GM20000 (cell line): ENCODE measurements around the gene FRS3.

ENCODE experiments used
- DNase-seq: peaks from one replicate; pipeline ENCODE4 v3.0.0; 2012; ENCODE audit warnings: low spot score
- TF ChIP-seq, protein P1 (sequence below): IDR thresholded peaks from 2 replicates; pipeline ENCODE4 v1.5.1; 2012; ENCODE audit warnings: mild to moderate bottlenecking, control low read depth; ENCODE audit errors: extremely low read depth, missing control alignments

Gene FRS3

DNA sequence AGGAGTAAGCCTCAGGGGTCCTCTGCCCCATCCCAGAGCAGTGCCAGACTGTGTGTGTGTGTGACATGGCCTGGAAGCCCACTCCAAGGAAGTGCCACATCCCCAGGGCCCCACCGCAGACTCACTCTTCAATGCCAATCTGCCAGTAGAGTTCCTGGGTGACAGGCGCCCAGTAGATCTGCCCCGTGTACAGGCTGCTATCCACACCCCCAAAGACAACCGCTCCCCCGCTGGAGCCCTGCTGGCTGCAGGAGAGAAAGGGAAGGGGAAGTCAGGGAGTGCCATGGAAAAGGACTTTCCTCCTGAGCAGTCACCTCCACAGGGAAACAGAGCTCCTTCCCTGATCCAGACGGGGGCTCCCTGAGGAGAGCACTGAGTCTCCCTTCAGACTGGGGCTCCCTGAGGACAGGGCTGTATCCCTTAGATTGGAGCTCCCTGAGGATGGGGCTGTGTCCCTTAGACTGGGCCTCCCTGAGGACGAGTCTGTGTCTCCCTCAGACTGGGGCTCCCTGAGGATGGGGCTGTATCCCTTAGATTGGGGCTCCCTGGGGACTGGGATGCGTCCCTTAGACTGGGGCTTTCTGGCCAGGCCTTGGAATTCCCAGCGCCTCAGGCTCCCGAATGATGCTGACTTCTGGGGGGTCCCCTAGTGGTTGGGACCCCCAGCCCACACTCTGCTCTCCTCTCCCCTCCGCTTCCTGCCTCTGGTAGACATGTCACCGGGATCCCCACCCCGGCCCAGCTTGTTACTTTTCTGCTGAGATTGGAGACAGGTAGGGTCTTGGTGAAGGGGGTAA, 39.1 kb downstream of the FRS3 start:
- TF ChIP-seq, protein P1, sequence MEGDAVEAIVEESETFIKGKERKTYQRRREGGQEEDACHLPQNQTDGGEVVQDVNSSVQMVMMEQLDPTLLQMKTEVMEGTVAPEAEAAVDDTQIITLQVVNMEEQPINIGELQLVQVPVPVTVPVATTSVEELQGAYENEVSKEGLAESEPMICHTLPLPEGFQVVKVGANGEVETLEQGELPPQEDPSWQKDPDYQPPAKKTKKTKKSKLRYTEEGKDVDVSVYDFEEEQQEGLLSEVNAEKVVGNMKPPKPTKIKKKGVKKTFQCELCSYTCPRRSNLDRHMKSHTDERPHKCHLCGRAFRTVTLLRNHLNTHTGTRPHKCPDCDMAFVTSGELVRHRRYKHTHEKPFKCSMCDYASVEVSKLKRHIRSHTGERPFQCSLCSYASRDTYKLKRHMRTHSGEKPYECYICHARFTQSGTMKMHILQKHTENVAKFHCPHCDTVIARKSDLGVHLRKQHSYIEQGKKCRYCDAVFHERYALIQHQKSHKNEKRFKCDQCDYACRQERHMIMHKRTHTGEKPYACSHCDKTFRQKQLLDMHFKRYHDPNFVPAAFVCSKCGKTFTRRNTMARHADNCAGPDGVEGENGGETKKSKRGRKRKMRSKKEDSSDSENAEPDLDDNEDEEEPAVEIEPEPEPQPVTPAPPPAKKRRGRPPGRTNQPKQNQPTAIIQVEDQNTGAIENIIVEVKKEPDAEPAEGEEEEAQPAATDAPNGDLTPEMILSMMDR: no peak
- DNase-seq: no peak

DNA sequence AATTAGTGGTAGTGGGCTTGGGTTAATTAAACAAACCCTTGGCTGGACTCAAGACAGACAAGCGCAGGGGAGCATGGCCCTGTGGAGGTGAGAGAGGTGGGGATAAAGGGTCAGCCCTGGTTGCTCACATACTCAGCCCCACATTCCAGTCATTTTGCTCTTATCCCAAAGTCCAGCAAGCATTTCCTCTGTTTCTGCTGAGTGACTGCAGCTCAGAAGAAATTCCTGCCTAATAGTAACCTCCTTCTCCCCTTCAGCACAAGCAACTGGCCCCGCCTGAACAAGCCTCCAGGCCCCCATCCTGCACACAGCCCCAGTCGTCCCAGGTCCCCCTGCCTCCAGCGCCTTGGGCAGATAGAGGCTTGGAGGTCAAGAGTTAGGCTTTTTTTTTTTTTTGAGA, 40.7 kb downstream of the FRS3 start:
- no peak for DNase-seq
- TF ChIP-seq, protein P1: no peak

DNA sequence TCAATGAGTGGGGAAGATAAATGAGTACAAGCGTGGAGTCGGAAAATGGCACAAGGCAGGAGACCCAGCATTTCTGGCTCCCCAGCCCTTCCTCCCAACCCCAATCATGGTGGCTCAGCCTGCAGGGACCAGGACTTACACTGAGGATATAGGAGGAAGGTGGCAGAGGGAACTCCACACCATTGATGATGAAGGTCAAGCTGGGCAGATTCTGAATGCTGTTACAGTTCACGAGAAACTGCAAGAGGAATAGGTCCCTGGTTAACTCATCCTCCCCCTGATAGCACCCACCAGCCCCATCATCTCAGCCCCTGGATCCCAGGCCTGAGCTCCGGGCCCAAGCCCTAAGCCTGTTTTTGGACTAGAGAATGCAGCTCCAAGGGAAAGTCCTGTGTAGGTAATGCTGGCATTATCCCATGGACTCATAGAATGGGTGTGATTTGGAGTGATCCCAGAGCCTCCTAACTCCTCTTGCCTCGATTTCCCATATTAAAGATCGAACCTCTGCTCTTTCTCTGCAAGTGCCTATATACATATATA, 42.0 kb downstream of the FRS3 start:
- TF ChIP-seq, protein P1: no peak
- no peak for DNase-seq

DNA sequence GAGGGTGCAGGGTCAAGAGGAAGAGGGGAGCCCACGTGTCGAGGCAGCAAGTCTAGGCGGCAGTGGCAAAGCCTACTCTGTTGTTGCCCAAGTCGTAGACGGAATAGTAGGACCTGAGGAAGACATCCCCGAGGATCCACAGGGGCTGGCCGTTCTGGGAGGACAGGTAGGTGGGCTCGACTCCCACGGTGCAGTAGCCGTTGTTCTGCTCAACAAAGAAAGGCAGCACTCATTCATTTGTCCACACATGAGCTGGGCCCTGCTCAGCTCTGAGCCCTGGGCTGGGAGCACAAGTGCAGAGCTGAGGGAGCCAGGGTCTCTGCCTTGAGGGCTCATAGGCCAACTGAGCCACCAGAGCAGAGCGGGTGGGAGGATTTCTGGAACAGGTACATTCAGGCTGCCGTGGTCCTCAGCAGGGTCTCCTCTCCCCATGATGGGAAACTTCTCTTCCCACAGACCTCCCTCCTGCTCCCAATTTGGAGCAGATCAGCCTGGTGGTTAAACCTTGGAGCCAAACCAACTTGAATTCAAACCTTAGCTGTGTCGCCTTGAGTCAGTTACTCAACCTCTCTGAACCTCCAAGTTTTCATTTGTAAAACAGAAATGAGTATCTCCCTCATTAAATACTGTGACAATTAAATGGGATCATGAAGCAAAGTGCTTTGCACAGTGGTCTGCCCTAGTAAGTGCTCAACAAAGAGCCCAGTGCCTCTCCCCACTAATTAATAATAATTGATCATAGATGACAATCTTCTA, 42.7 kb downstream of the FRS3 start:
- DNase-seq: no peak
- TF ChIP-seq, protein P1: no peak

DNA sequence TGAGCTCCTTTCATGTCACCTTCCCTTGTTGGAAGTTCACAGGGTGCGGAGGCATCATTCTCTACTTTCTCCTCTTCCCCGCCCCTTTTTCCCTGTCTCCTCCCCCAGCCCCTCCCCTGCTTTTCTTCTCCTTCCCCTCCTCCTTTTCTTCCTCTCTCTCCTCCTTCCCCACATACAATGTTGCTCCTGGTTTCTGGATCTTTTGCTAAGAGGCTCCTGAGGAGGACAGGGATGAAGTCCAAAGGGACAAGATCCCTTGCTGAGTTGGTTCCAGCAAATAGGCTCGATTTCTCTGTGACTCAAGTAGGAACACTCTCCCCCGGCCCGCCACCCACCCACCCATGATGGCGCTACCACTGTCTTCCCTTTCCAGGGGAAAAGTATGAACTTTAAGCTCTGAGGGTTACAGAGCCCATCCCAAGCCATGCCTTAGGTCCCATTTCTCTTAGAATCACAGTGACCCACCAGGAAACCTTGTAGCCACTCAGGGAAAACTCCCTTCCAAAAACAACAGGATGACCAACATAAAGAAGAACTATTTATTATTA, 43.4 kb downstream of the FRS3 start:
- DNase-seq: no peak
- TF ChIP-seq, protein P1: no peak

DNA sequence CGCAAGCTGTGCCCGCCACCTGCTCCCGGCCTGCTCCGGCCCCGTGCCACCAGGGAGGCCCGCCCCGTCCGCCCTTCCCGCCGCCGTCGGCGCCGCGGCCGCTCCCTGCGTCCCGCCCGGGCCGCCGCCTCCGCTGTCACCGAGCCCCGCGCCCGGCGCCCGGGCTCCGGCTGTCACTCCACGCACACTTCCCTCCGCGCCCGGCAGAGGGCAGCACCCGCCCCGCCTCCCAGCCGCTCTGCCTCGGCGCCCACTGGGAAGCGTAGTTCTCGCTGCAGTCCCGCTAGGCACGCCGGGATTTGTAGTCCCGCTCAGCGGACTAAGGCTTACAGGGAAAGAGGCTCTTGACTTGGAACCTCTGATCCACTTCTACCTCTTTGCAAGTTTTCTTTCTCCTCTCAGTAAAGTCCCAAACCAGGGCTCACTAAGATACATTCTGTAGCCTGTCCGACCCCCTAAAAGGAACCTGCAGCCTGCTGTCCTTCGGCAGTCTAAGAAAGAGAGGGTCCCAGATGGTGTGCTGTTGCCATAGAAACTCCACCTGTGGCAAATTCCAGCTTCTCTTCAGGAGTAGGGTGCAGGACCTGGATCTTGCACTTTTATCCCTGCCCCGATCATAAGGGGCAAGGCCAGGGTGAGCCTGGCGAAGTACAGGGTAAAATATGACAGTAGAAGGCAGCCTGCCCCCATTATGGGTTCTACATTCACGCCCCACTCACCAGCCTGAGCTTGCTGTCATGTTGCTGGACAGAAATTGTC, 44.1 kb downstream of the FRS3 start, which contains the start of gene TFEB:
TFEB (minus strand) TSS at position 182 of the 759 bp plus-strand sequence. CDS start 44,395 bp downstream, outside the sequence.
- DNase-seq: peak; percentile 96

More for the DNA sequence above, 44.1 kb downstream of the FRS3 start, which contains the start of gene TFEB:
- TF ChIP-seq, protein P1: peak; percentile 95
